ENCODE data around the gene CUL5.
"Not testable (repeated sequence)": the region's sequence is repeated elsewhere in the genome, so short reads cannot be mapped to it uniquely, and the experiment has no call there.

The CUL5 gene

GRCh38 chr11:108025387-108026080 is 16.8 kb downstream of the CUL5 start:
- no peak for DNase-seq

GRCh38 chr11:108027057-108027456 is 18.4 kb downstream of the CUL5 start:
- DNase-seq: no peak

GRCh38 chr11:108028822-108029441 is 20.2 kb downstream of the CUL5 start:
- not testable (repeated sequence) for DNase-seq

GRCh38 chr11:108031604-108032003 is 22.9 kb downstream of the CUL5 start:
- DNase-seq: not testable (repeated sequence)

- DNase-seq: no peak
Measured at GRCh38 chr11:108032800-108033199, 24.1 kb downstream of the CUL5 start.

- DNase-seq: no peak
Measured at GRCh38 chr11:108034034-108034433, 25.3 kb downstream of the CUL5 start.

GRCh38 chr11:108034952-108035351 is 26.3 kb downstream of the CUL5 start:
- no peak for DNase-seq

- no peak for DNase-seq
Measured at GRCh38 chr11:108035690-108036089, 27.0 kb downstream of the CUL5 start.

GRCh38 chr11:108037211-108037610 is 28.5 kb downstream of the CUL5 start:
- DNase-seq: no peak

GRCh38 chr11:108037636-108038035 is 28.9 kb downstream of the CUL5 start:
- DNase-seq: no peak

GRCh38 chr11:108048269-108048668 is 39.6 kb downstream of the CUL5 start:
- DNase-seq: no peak

GRCh38 chr11:108062336-108062735 is 53.6 kb downstream of the CUL5 start:
- DNase-seq: no peak

GRCh38 chr11:108063410-108063809 is 54.7 kb downstream of the CUL5 start:
- DNase-seq: no peak

GRCh38 chr11:108069947-108070346 is 61.2 kb downstream of the CUL5 start:
- DNase-seq: no peak

- DNase-seq: no peak
Measured at GRCh38 chr11:108084811-108085210, 76.1 kb downstream of the CUL5 start.

GRCh38 chr11:108085672-108086071 is 77.0 kb downstream of the CUL5 start:
- no peak for DNase-seq

- no peak for DNase-seq
Measured at GRCh38 chr11:108092134-108092533, 83.4 kb downstream of the CUL5 start.

GRCh38 chr11:108093128-108093904 is 84.6 kb downstream of the CUL5 start:
- no peak for DNase-seq

- DNase-seq: no peak
Measured at GRCh38 chr11:108097179-108097578, 88.5 kb downstream of the CUL5 start.

- no peak for DNase-seq
Measured at GRCh38 chr11:108101090-108101775, 92.5 kb downstream of the CUL5 start.

GRCh38 chr11:108111126-108111525 is 102.4 kb downstream of the CUL5 start:
- DNase-seq: no peak

GRCh38 chr11:108112057-108112456 is 103.4 kb downstream of the CUL5 start:
- no peak for DNase-seq

GRCh38 chr11:108115500-108116140 is 106.9 kb downstream of the CUL5 start:
- DNase-seq: no peak
